Measurements from ENCODE around the gene GSK3A.

GSK3A gene

DNA sequence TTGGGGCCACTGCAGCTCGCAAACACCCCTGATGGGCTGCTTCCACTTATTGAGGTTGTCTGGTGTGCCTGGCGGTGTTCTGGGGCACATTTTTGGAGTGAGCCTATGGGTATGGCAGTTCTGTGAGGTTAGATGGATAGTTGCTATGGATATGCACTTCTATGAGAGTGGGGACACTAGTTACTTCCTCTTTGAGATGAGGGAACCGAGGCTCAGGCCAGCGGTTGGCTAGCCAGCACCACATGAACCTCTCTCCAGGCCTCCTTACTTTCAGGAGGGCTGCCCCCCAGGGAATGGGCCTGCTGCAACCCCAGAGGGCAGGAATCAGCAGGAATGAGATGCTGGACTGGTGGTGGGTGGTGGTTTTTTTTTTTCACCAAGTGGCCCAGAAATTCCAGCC lies 46.0 kb upstream of the GSK3A start:
- DNase-seq (ENCODE audit: low read depth) = no peak
- no peak for TF ChIP-seq CTCF (IDR thresholded peaks at IDR 0.05; ENCODE audit: control insufficient read depth, insufficient read depth, low read depth, low read length, missing control alignments)
- no peak overlapping the region for H3K4me3 ChIP-seq (ENCODE audit: control insufficient read depth, low read depth, low read length)

- TF ChIP-seq CTCF (IDR thresholded peaks at IDR 0.05; ENCODE audit: control insufficient read depth, insufficient read depth, low read depth, low read length, missing control alignments) = no peak
- H3K4me3 ChIP-seq (ENCODE audit: control insufficient read depth, low read depth, low read length) = no peak overlapping the region
- no peak for DNase-seq (ENCODE audit: low read depth)
These were observed 45.4 kb upstream of the GSK3A start for GRCh38 chr19:42287827-42288107.

GRCh38 chr19:42287017-42287826 lies 44.8 kb upstream of the GSK3A start:
- no peak overlapping the region for H3K4me3 ChIP-seq (ENCODE audit: control insufficient read depth, low read depth, low read length)
- DNase-seq (ENCODE audit: low read depth) = no peak
- TF ChIP-seq CTCF (IDR thresholded peaks at IDR 0.05; ENCODE audit: control insufficient read depth, insufficient read depth, low read depth, low read length, missing control alignments) = no peak

GRCh38 chr19:42286349-42287016 lies 44.1 kb upstream of the GSK3A start:
- no peak overlapping the region for H3K4me3 ChIP-seq (ENCODE audit: control insufficient read depth, low read depth, low read length)
- no peak for TF ChIP-seq CTCF (IDR thresholded peaks at IDR 0.05; ENCODE audit: control insufficient read depth, insufficient read depth, low read depth, low read length, missing control alignments)
- DNase-seq (ENCODE audit: low read depth) = no peak

GRCh38 chr19:42285988-42286348 lies 43.6 kb upstream of the GSK3A start:
- no peak for TF ChIP-seq CTCF (IDR thresholded peaks at IDR 0.05; ENCODE audit: control insufficient read depth, insufficient read depth, low read depth, low read length, missing control alignments)
- H3K4me3 ChIP-seq (ENCODE audit: control insufficient read depth, low read depth, low read length) = no peak overlapping the region
- DNase-seq (ENCODE audit: low read depth) = no peak

DNA sequence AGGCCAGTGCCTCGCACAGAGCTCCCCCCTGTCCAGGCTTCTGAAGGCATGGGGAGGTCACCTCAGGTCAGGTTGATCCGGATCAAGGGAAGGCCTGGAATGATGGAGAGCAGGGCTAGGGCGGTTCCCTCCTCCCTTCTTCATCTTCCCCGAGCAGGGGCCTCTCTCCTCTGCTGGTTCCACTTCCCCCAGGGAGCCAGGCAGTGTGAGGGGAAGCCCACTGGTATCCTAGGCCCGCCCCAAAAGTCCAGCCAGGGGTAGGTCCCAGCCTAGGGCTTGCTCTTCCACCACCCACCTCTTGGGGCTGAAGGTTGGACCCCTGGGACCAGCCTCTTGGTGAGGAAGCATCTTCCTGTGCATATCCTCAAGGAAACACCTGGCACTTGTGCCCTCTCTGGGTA lies 43.1 kb upstream of the GSK3A start:
- no peak overlapping the region for H3K4me3 ChIP-seq (ENCODE audit: control insufficient read depth, low read depth, low read length)
- no peak for TF ChIP-seq CTCF (IDR thresholded peaks at IDR 0.05; ENCODE audit: control insufficient read depth, insufficient read depth, low read depth, low read length, missing control alignments)
- DNase-seq (ENCODE audit: low read depth) = no peak
